HepG2 (cell line): ENCODE measurements around the gene DEGS1. TPM values are rescaled to one million over a fixed set of nuclear protein-coding genes. Genes with fewer than 3 reads are reported as not detected.

Source experiments
- ATAC-seq: fragments of 200-7000 bp; cut with Tn5 transposase; 3 replicates; pipeline ENCODE4 v1.9.1; 2020; ENCODE audit warnings: mild to moderate bottlenecking, moderate library complexity
- BruUV-seq: library from RNA; stranded (reverse); fragments of 400-500 nt; replicated peaks from 2 replicates; lab custom pipeline; 2021; lab: Mats Ljungman, UMichigan
- CTCF ChIA-PET: fragments of 300-600 bp; formaldehyde crosslinking; extraction: SDS; loops from one replicate; lab custom pipeline; 2021; ENCODE audit warnings: low total read pairs, inconsistent platforms, low intra/inter-chr PET ratio; lab: Yijun Ruan, JAX
- POLR2A ChIA-PET: fragments of 350-600 bp; sonication (Branson Sonifier 250); formaldehyde crosslinking; loops from one replicate; lab custom pipeline; 2020; ENCODE audit warnings: antibody characterized with exemption, inconsistent platforms; lab: Yijun Ruan, JAX
- DNase-seq: peaks from one replicate; pipeline ENCODE4 v3.0.0-alpha.2; 2015; ENCODE audit warnings: low spot score
- FAIRE-seq: peaks from 3 replicates; lab custom pipeline; 2011; peaks lifted over from hg19 to GRCh38; lab: Jason Lieb, UNC
- H2AFZ ChIP-seq: one replicate; pipeline ENCODE4 v1.6.1; 2011; ENCODE audit warnings: low read length, inconsistent platforms
- H3K27ac ChIP-seq: fragments of 300-600 bp; 3 replicates; pipeline ENCODE4 v1.8.0; 2011; ENCODE audit warnings: mixed run types, mild to moderate bottlenecking, mixed read lengths, low read length, inconsistent platforms; ENCODE audit not compliant: insufficient read depth; ENCODE audit errors: extremely low read length
- H3K27me3 ChIP-seq, 2 experiments: fragments of 200-600 bp in 1 of 2; 2 replicates in 1 of 2; 3 replicates in 1 of 2; pipeline versions ENCODE4 v1.6.0 to v1.8.0; 2011; ENCODE audit warnings: low read length in 2 of 2, mild to moderate bottlenecking in 2 of 2, moderate library complexity in 2 of 2, inconsistent platforms in 1 of 2; ENCODE audit not compliant: insufficient read depth in 2 of 2, control insufficient read depth in 1 of 2
- H3K36me3 ChIP-seq, 2 experiments: fragments of 200-600 bp in 1 of 2; replicated peaks in 1 of 2; 2 replicates in 1 of 2; 3 replicates in 1 of 2; pipeline versions ENCODE4 v1.5.1 to v1.8.0; 2011; ENCODE audit warnings: low read length in 2 of 2, inconsistent platforms in 1 of 2; ENCODE audit not compliant: insufficient read depth in 2 of 2, control insufficient read depth in 1 of 2
- H3K4me1 ChIP-seq: 2 replicates; pipeline ENCODE4 v1.5.1; 2012; ENCODE audit warnings: low read length, inconsistent platforms; ENCODE audit not compliant: insufficient read depth
- H3K4me2 ChIP-seq: 2 replicates; pipeline ENCODE4 v1.6.0; 2011; ENCODE audit warnings: low read depth, low read length, inconsistent platforms
- H3K4me3 ChIP-seq, 3 experiments: fragments of 200-600 bp in 1 of 3; sonication (generic), shearing (Covaris generic) in 1 of 3; replicated peaks in 1 of 3; 2 replicates each; pipeline ENCODE4 v1.5.1; 2011 to 2016; ENCODE audit warnings: low read length in 3 of 3, inconsistent platforms in 2 of 3, low read depth in 2 of 3, mild to moderate bottlenecking in 2 of 3, control low read depth in 1 of 3, mixed read lengths in 1 of 3; ENCODE audit not compliant: insufficient read depth in 1 of 3
- H3K79me2 ChIP-seq: one replicate; pipeline ENCODE4 v1.6.1; 2011; ENCODE audit warnings: low read length, inconsistent platforms; ENCODE audit not compliant: insufficient read depth
- H3K9ac ChIP-seq: 2 replicates; pipeline ENCODE4 v1.6.0; 2011; ENCODE audit warnings: mild to moderate bottlenecking, low read depth, low read length, inconsistent platforms; ENCODE audit not compliant: insufficient read depth
- H3K9me3 ChIP-seq: 2 replicates; pipeline ENCODE4 v1.5.1; 2012; ENCODE audit warnings: mild to moderate bottlenecking, low read length
- H4K20me1 ChIP-seq: 2 replicates; pipeline ENCODE4 v1.6.0; 2011; ENCODE audit warnings: inconsistent platforms, mild to moderate bottlenecking, low read length, moderate library complexity; ENCODE audit not compliant: insufficient read depth
- AKAP8 ChIP-seq: sonication (generic); formaldehyde crosslinking; IDR thresholded peaks from 2 replicates; pipeline ENCODE4 v1.5.1; 2020; ENCODE audit warnings: mild to moderate bottlenecking, missing genetic modification reagents
- ATF1 ChIP-seq: IDR thresholded peaks from 2 replicates; pipeline ENCODE4 v1.6.1; 2016; ENCODE audit warnings: mild to moderate bottlenecking, control low read depth
- CBFB ChIP-seq: sonication (generic); formaldehyde crosslinking; IDR thresholded peaks from 2 replicates; pipeline ENCODE4 v1.4.0; 2020; ENCODE audit warnings: missing genetic modification reagents
- DNMT1 ChIP-seq: sonication (generic); formaldehyde crosslinking; IDR thresholded peaks from 2 replicates; pipeline ENCODE4 v1.5.1; 2020; ENCODE audit warnings: mild to moderate bottlenecking, missing genetic modification reagents
- REST ChIP-seq, 2 experiments: IDR thresholded peaks; 2 replicates each; pipeline ENCODE4 v1.6.1; 2011 to 2012; ENCODE audit warnings: low read length in 2 of 2, borderline replicate concordance in 1 of 2, low read depth in 1 of 2, mild to moderate bottlenecking in 1 of 2, moderate library complexity in 1 of 2
- SNRNP70 ChIP-seq: fragments of 200-400 bp; formaldehyde crosslinking; IDR thresholded peaks from 2 replicates; pipeline ENCODE4 v1.6.1; 2017; ENCODE audit warnings: mild to moderate bottlenecking, low read depth, low read length, moderate library complexity
- XBP1 ChIP-seq: sonication (generic); formaldehyde crosslinking; IDR thresholded peaks from 2 replicates; pipeline ENCODE4 v1.5.0; 2020; ENCODE audit warnings: missing genetic modification reagents
- ZBED4 ChIP-seq: sonication (generic); formaldehyde crosslinking; IDR thresholded peaks from 2 replicates; pipeline ENCODE4 v1.4.0; 2020; ENCODE audit warnings: missing genetic modification reagents, borderline replicate concordance
- ZNF558 ChIP-seq: sonication (generic); formaldehyde crosslinking; IDR thresholded peaks from 2 replicates; pipeline ENCODE4 v1.9.0; 2022; ENCODE audit warnings: mild to moderate bottlenecking, missing genetic modification reagents, borderline replicate concordance
- WGBS: methylation state at CpG from one replicate; pipeline ENCODE4 v1.1.6; 2017; ENCODE audit warnings: low lambda C conversion rate; 5-methylcytosine and 5-hydroxymethylcytosine counted together
- in situ Hi-C: cut with HindIII; loops from 2 replicates; pipeline ENCODE4 v1.10.0; 2017; ENCODE audit warnings: low pct_unique_long_range_greater_than_20kb; ENCODE audit not compliant: extremely low pct_ligation_motif_present
- intact Hi-C: fragments of 100-400 bp; cut with micrococcal nuclease; formaldehyde crosslinking; loops from one replicate; pipeline ENCODE4 v1.10.0; 2022; ENCODE audit not compliant: unreplicated experiment
- polyA plus RNA-seq, 8 experiments: library from polyadenylated mRNA; depleted of rRNA in 3 of 8; stranded (reverse) in 7 of 8; unstranded in 1 of 8; fragments of >200 nt; fragmentation: Illumina TruSeq in 4 of 8; extraction: Trizol in 4 of 8; gene quantifications; 2 replicates each; pipeline versions ENCODE4 v1.2.1 to v1.2.3, GENCODE V29; 2011 to 2016; ENCODE audit warnings: low read depth in 4 of 8, missing spikeins in 1 of 8, mixed read lengths in 1 of 8; ENCODE audit not compliant: insufficient read depth in 1 of 8
- total RNA-seq, 5 experiments: library from RNA; depleted of rRNA; stranded (reverse); fragments of >200 nt; fragmentation: Illumina TruSeq; extraction: Trizol; gene quantifications; 2 replicates each; pipeline ENCODE4 v1.2.3, GENCODE V29; 2016; ENCODE audit warnings: low read depth in 1 of 5

DEGS1 gene
- total and polyA plus RNA-seq, 2 of the 13 experiments (the other 11 are each of a cell fraction or from before 2014, with no cell fraction given): 18.1 to 35.9 TPM

GRCh38 chr1:224201853-224202252 lies 18.8 kb downstream of the DEGS1 start (continued):
- TF ChIP-seq REST (IDR thresholded peaks at IDR 0.05; ENCODE audit: borderline replicate concordance in 1 of 2, low read depth in 1 of 2, low read length in 2 of 2): no peak
- TF ChIP-seq ZNF558 (CRISPR knock-in tag): no peak

DNA sequence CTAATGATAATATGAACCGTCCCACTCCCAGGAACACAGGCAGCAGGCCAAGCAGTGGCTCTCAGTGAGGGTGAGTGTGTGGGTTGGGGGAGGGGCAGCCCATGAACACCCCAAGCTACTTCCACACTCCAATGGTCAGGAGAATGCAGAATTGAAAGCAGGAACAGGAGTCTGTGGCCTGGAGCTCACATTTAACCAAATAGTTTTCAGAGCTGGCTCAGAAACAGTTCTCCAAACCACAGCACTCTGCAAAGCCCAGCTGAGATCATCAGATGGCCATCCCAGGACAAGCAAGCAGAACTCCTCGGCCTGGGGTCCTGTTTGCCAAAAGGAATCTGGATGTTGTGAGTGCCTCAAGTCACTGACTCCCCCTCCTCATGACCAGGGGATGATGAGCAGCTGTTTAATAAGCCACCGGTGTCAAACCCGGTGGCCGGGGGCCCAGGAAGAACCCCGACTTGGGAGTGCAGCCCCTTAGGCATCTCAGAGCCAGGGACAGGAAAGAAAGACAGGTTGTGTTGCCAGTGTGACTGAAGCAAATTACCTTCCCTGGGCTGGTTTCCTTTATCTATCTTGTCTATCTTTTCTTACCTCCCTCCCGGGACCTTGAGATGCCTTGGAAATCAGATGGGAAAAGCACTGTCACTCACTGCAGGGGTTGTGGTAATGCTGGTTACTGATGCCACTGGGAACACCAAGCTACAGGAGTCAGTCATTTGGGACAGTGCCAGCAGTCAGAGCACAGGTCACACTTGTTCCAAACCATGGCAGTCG lies 20.4 kb downstream of the DEGS1 start:
- H3K9ac ChIP-seq: no peak overlapping the region
- TF ChIP-seq ZBED4 (CRISPR knock-in tag) (no peak), XBP1 (CRISPR knock-in tag) (no peak), SNRNP70 (no peak), CBFB (CRISPR knock-in tag) (no peak), DNMT1 (CRISPR knock-in tag) (no peak), ATF1 (CRISPR knock-in tag) (no peak), AKAP8 (no peak)
- H3K27me3 ChIP-seq: no peaks in the 10 kb centered on the region
- ATAC-seq: no peak
- no TSS peak for BruUV-seq
- H3K36me3 ChIP-seq: no peaks in the 10 kb centered on the region
- no peak overlapping the region for H3K4me3 ChIP-seq
- no peaks in the 10 kb centered on the region for H4K20me1 ChIP-seq
- CTCF ChIA-PET: interaction anchor here (0.8 kb wide), 1 partner anchor 145 kb away, joined by 3 read pairs; no protein-coding TSS in a partner anchor
- no peak overlapping the region for H3K27ac ChIP-seq
- POLR2A ChIA-PET: no interaction called here
- intact Hi-C loops: no loop called here
- no peak for FAIRE-seq
- 38% methylated on average over 7 of the region's 8 CpGs for WGBS
- DNase-seq: no peak
- peaks cover 55% of the 10 kb centered on the region for H3K4me1 ChIP-seq
- no peak overlapping the region for H3K4me2 ChIP-seq
- no peaks in the 10 kb centered on the region for H3K9me3 ChIP-seq
- no peak overlapping the region for H2AFZ ChIP-seq
- H3K79me2 ChIP-seq: no peaks in the 10 kb centered on the region
- in situ Hi-C loops: no loop called here
